HG03521 (cell line): Measurements from ENCODE around the gene CYP2A13.
"Not testable (repeated sequence)": the region's sequence is repeated elsewhere in the genome, so short reads cannot be mapped to it uniquely, and the experiment has no call there.

ENCODE experiments used
- ATAC-seq: cut with Tn5 transposase; IDR thresholded peaks from one replicate; pipeline ENCODE4 v1.9.1; 2021; ENCODE audit warnings: mild to moderate bottlenecking, moderate library complexity; ENCODE audit not compliant: unreplicated experiment

CYP2A13 gene

GRCh38 chr19:41088151-41088550 is at the start of gene CYP2A13:
Gene CYP2A13, plus strand, starts transcription at chr19:41088451. Its CDS starts 21 bp downstream, at chr19:41088472.
- ATAC-seq, result no peak

- ATAC-seq, result no peak
Observed at GRCh38 chr19:41039806-41040205, 48.4 kb upstream of the CYP2A13 start.

- ATAC-seq, result not testable (repeated sequence)
Observed at GRCh38 chr19:41045095-41045494, 43.2 kb upstream of the CYP2A13 start.

- no peak for ATAC-seq
Observed at GRCh38 chr19:41050426-41050825, 37.8 kb upstream of the CYP2A13 start.

GRCh38 chr19:41052162-41052561 is 36.1 kb upstream of the CYP2A13 start:
- ATAC-seq, result not testable (repeated sequence)

- not testable (repeated sequence) for ATAC-seq
Observed at GRCh38 chr19:41053331-41053730, 34.9 kb upstream of the CYP2A13 start.

- ATAC-seq, result no peak
Observed at GRCh38 chr19:41064974-41065569, 23.2 kb upstream of the CYP2A13 start.

- no peak for ATAC-seq
Observed at GRCh38 chr19:41076286-41076685, 12.0 kb upstream of the CYP2A13 start.

- no peak for ATAC-seq
Observed at GRCh38 chr19:41083516-41083915, 4.7 kb upstream of the CYP2A13 start.

- no peak for ATAC-seq
Observed at GRCh38 chr19:41085748-41086415, 2.4 kb upstream of the CYP2A13 start.

- no peak for ATAC-seq
Observed at GRCh38 chr19:41089959-41090358, 1.7 kb downstream of the CYP2A13 start.

GRCh38 chr19:41095703-41096102 is 7.5 kb downstream of the CYP2A13 start:
- no peak for ATAC-seq

- no peak for ATAC-seq
Observed at GRCh38 chr19:41096353-41096752, 8.1 kb downstream of the CYP2A13 start.

- no peak for ATAC-seq
Observed at GRCh38 chr19:41097302-41097701, 9.1 kb downstream of the CYP2A13 start.

- no peak for ATAC-seq
Observed at GRCh38 chr19:41098762-41099161, 10.5 kb downstream of the CYP2A13 start.

GRCh38 chr19:41102210-41102609 is 14.0 kb downstream of the CYP2A13 start:
- not testable (repeated sequence) for ATAC-seq

GRCh38 chr19:41106177-41106576 is 17.9 kb downstream of the CYP2A13 start:
- ATAC-seq, result no peak

- ATAC-seq, result no peak
Observed at GRCh38 chr19:41111296-41111695, 23.0 kb downstream of the CYP2A13 start.

- no peak for ATAC-seq
Observed at GRCh38 chr19:41111750-41112295, 23.6 kb downstream of the CYP2A13 start.

- no peak for ATAC-seq
Observed at GRCh38 chr19:41112728-41113290, 24.6 kb downstream of the CYP2A13 start.

GRCh38 chr19:41114132-41114531 is 25.9 kb downstream of the CYP2A13 start, which contains the start of gene CYP2F1:
Gene CYP2F1, plus strand, starts transcription at chr19:41114432. Its CDS starts 1,757 bp downstream, at chr19:41116189.
- no peak for ATAC-seq

GRCh38 chr19:41116261-41116660 is 28.0 kb downstream of the CYP2A13 start:
- no peak for ATAC-seq
